Neural progenitor cell (in vitro differentiated cells): ENCODE measurements around the gene SEMA4G. TPM values are rescaled to one million over a fixed set of nuclear protein-coding genes. Genes with fewer than 3 reads are reported as not detected.

Experiments
- DNase-seq: peaks from one replicate; pipeline ENCODE4 v3.0.0-alpha.2; 2016; ENCODE audit warnings: low spot score
- H2AFZ ChIP-seq: fragments of 200-600 bp; sonication (generic); replicated peaks from 2 replicates; pipeline ENCODE4 v1.6.1; 2016; ENCODE audit warnings: antibody characterized with exemption
- H3F3A ChIP-seq: fragments of 200-600 bp; sonication (generic); 2 replicates; pipeline ENCODE4 v1.6.1; 2016; ENCODE audit warnings: antibody characterized with exemption, low read depth
- H3K27ac ChIP-seq: fragments of 200-600 bp; sonication (generic); 2 replicates; pipeline ENCODE4 v1.5.1; 2016; ENCODE audit warnings: mild to moderate bottlenecking
- H3K27me3 ChIP-seq: fragments of 200-600 bp; sonication (generic); 2 replicates; pipeline ENCODE4 v1.6.1; 2016; ENCODE audit warnings: mild to moderate bottlenecking, moderate library complexity
- H3K36me3 ChIP-seq: fragments of 200-600 bp; sonication (generic); 2 replicates; pipeline ENCODE4 v1.5.1; 2016
- H3K4me1 ChIP-seq: fragments of 200-600 bp; sonication (generic); 2 replicates; pipeline ENCODE4 v1.6.1; 2016; ENCODE audit warnings: mixed run types
- H3K4me2 ChIP-seq: fragments of 200-600 bp; sonication (generic); 2 replicates; pipeline ENCODE4 v1.6.1; 2016
- H3K4me3 ChIP-seq: fragments of 200-600 bp; sonication (generic); 2 replicates; pipeline ENCODE4 v1.5.1; 2016
- H3K79me2 ChIP-seq: fragments of 200-600 bp; sonication (generic); 2 replicates; pipeline ENCODE4 v1.6.1; 2016; ENCODE audit warnings: low read depth
- H3K9ac ChIP-seq: fragments of 200-600 bp; sonication (generic); 2 replicates; pipeline ENCODE4 v1.6.1; 2016
- H3K9me3 ChIP-seq: fragments of 200-600 bp; sonication (generic); 2 replicates; pipeline ENCODE4 v1.5.1; 2016; ENCODE audit warnings: low read depth
- H4K20me1 ChIP-seq: fragments of 200-600 bp; sonication (generic); 2 replicates; pipeline ENCODE4 v1.6.1; 2016; ENCODE audit warnings: low read depth
- H3K27ac Mint-ChIP-seq: 3 replicates; pipeline ENCODE4 v1.8.0; 2021; ENCODE audit warnings: mixed read lengths
- H3K27me3 Mint-ChIP-seq: 2 replicates; pipeline ENCODE4 v1.8.0; 2022; ENCODE audit warnings: low read depth, mild to moderate bottlenecking, inconsistent platforms, moderate library complexity, mixed read lengths; ENCODE audit not compliant: insufficient read depth
- H3K36me3 Mint-ChIP-seq: 3 replicates; pipeline ENCODE4 v1.8.0; 2021; ENCODE audit warnings: mixed read lengths
- H3K4me1 Mint-ChIP-seq: 3 replicates; pipeline ENCODE4 v1.8.0; 2021; ENCODE audit warnings: mixed read lengths
- H3K4me3 Mint-ChIP-seq: 3 replicates; pipeline ENCODE4 v1.8.0; 2021; ENCODE audit warnings: mild to moderate bottlenecking, moderate library complexity, mixed read lengths
- H3K9me3 Mint-ChIP-seq: 3 replicates; pipeline ENCODE4 v1.8.0; 2020; ENCODE audit warnings: mixed read lengths
- CTCF ChIP-seq: fragments of 200-600 bp; sonication (generic); IDR thresholded peaks from 2 replicates; pipeline ENCODE4 v1.5.1; 2017; ENCODE audit warnings: antibody characterized with exemption, mild to moderate bottlenecking
- EZH2 ChIP-seq: fragments of 200-600 bp; sonication (generic); IDR thresholded peaks from 2 replicates; pipeline ENCODE4 v1.6.1; 2017; ENCODE audit warnings: antibody characterized with exemption, mild to moderate bottlenecking, moderate library complexity
- EZH2phosphoT487 ChIP-seq: fragments of 200-600 bp; sonication (generic); IDR thresholded peaks from 2 replicates; pipeline ENCODE4 v1.6.1; 2017; ENCODE audit warnings: antibody characterized with exemption
- total RNA-seq: library from RNA; depleted of rRNA; stranded (reverse); fragments of >200 nt; gene quantifications from 2 replicates; pipeline ENCODE4 v1.2.3, GENCODE V29; 2015; ENCODE audit warnings: low replicate concordance

Gene SEMA4G
- total RNA-seq, 1 donor from 2014 or later, result 2.3 TPM

GRCh38 chr10:100987685-100988049 is 18.4 kb downstream of the SEMA4G start:
- H3K27me3 Mint-ChIP-seq, result peaks cover 8% of the 10 kb centered on the region
- peaks cover 14% of the 10 kb centered on the region for H3K4me1 ChIP-seq
- H3K9me3 ChIP-seq, result no peaks in the 10 kb centered on the region
- no peak overlapping the region for H3K27ac ChIP-seq
- peak overlapping the region; percentile 96 for H3K4me3 ChIP-seq
- peaks cover 14% of the 10 kb centered on the region for H3K4me1 Mint-ChIP-seq
- H3K9ac ChIP-seq, result peak overlapping the region; percentile 84
- H3K79me2 ChIP-seq, result peaks cover 51% of the 10 kb centered on the region
- no peak for DNase-seq
- H2AFZ ChIP-seq, result peak overlapping the region; percentile 92
- TF ChIP-seq CTCF (no peak), EZH2phosphoT487 (no peak), EZH2 (peak; percentile 4)
- H3K36me3 ChIP-seq, result no peaks in the 10 kb centered on the region
- no peaks in the 10 kb centered on the region for H3K27me3 ChIP-seq
- H3K4me3 Mint-ChIP-seq, result peak overlapping the region; percentile 98
- peaks cover 16% of the 10 kb centered on the region for H4K20me1 ChIP-seq
- peaks cover 5% of the 10 kb centered on the region for H3F3A ChIP-seq
- no peaks in the 10 kb centered on the region for H3K9me3 Mint-ChIP-seq
- H3K4me2 ChIP-seq, result peak overlapping the region; percentile 89
- peak overlapping the region; percentile 2 for H3K27ac Mint-ChIP-seq
- peaks cover 15% of the 10 kb centered on the region for H3K36me3 Mint-ChIP-seq

GRCh38 chr10:100988166-100988565 is 18.9 kb downstream of the SEMA4G start:
- H3K9me3 Mint-ChIP-seq, result no peaks in the 10 kb centered on the region
- Histone ChIP-seq H3K79me2 (peaks cover 51% of the 10 kb centered on the region), H3K4me2 (peak overlapping the region; percentile 89), H3K9me3 (no peaks in the 10 kb centered on the region), H3K36me3 (no peaks in the 10 kb centered on the region), H3K27ac (no peak overlapping the region), H3F3A (peaks cover 5% of the 10 kb centered on the region), H3K4me3 (peak overlapping the region; percentile 96), H3K27me3 (no peaks in the 10 kb centered on the region), H4K20me1 (peaks cover 16% of the 10 kb centered on the region), H3K4me1 (peaks cover 14% of the 10 kb centered on the region), H3K9ac (peak overlapping the region; percentile 84), H2AFZ (no peak overlapping the region)
- peak overlapping the region; percentile 98 for H3K4me3 Mint-ChIP-seq
- no peak overlapping the region for H3K27ac Mint-ChIP-seq
- peaks cover 7% of the 10 kb centered on the region for H3K27me3 Mint-ChIP-seq
- H3K4me1 Mint-ChIP-seq, result peaks cover 14% of the 10 kb centered on the region
- DNase-seq, result no peak
- no peak for TF ChIP-seq CTCF
- TF ChIP-seq EZH2, result no peak
- no peak for TF ChIP-seq EZH2phosphoT487
- H3K36me3 Mint-ChIP-seq, result peaks cover 12% of the 10 kb centered on the region

DNA sequence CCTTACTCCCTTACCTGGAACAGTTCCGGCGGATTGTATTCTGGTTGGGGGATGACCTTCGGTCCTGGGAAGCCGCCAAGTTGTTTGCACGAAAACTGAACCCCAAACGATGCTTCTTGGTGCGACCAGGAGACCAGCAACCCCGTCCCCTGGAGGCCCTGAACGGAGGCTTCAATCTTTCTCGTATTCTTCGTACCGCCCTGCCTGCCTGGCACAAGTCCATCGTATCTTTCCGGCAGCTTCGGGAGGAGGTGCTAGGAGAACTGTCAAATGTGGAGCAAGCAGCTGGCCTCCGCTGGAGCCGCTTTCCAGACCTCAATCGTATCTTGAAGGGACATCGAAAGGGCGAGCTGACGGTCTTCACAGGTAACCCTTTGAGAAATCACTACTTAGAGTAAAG is 19.8 kb downstream of the SEMA4G start:
- Histone ChIP-seq H3F3A (peaks cover 14% of the 10 kb centered on the region), H3K27ac (no peak overlapping the region), H3K9me3 (no peaks in the 10 kb centered on the region), H3K9ac (no peak overlapping the region), H3K79me2 (peaks cover 51% of the 10 kb centered on the region), H2AFZ (no peak overlapping the region), H4K20me1 (peaks cover 16% of the 10 kb centered on the region), H3K27me3 (no peaks in the 10 kb centered on the region), H3K4me1 (peaks cover 14% of the 10 kb centered on the region), H3K36me3 (no peaks in the 10 kb centered on the region), H3K4me2 (no peak overlapping the region), H3K4me3 (no peak overlapping the region)
- H3K9me3 Mint-ChIP-seq, result no peaks in the 10 kb centered on the region
- no peak for DNase-seq
- no peak for TF ChIP-seq CTCF
- no peak for TF ChIP-seq EZH2phosphoT487
- no peak for TF ChIP-seq EZH2
- peaks cover 13% of the 10 kb centered on the region for H3K36me3 Mint-ChIP-seq
- H3K27ac Mint-ChIP-seq, result no peak overlapping the region
- peak overlapping the region; percentile 43 for H3K4me3 Mint-ChIP-seq
- peaks cover 7% of the 10 kb centered on the region for H3K27me3 Mint-ChIP-seq
- peaks cover 14% of the 10 kb centered on the region for H3K4me1 Mint-ChIP-seq
